A549 (cell line): ENCODE measurements around the gene DLL4. TPM values are rescaled to one million over a fixed set of nuclear protein-coding genes. Genes with fewer than 3 reads are reported as not detected.

Source experiments
- ATAC-seq, 2 experiments: fragments of 200-7000 bp in 1 of 2; fragments of >200 bp in 1 of 2; cut with Nextera tagmentation in 1 of 2; cut with Tn5 transposase in 1 of 2; 3 replicates each; pipeline versions ENCODE4 v1.8.0 to v1.9.1; 2018 to 2020; ENCODE audit warnings: mild to moderate bottlenecking in 1 of 2, moderate library complexity in 1 of 2
- CTCF ChIA-PET: fragments of 300-600 bp; sonication (Branson Sonifier 250); formaldehyde crosslinking; extraction: SDS; loops from one replicate; lab custom pipeline; 2021; ENCODE audit warnings: antibody characterized with exemption, inconsistent platforms; lab: Yijun Ruan, JAX
- POLR2A ChIA-PET: fragments of 350-600 bp; formaldehyde crosslinking; extraction: SDS; loops from one replicate; lab custom pipeline; 2021; ENCODE audit warnings: antibody characterized with exemption, inconsistent platforms; lab: Yijun Ruan, JAX
- DNase-seq, 2 experiments: peaks; one replicate each; pipeline versions ENCODE4 v3.0.0 to v3.0.0-alpha.2; 2011 to 2016; ENCODE audit warnings: low read depth in 1 of 2, low spot score in 1 of 2
- FAIRE-seq: peaks from 2 replicates; lab custom pipeline; 2011; peaks lifted over from hg19 to GRCh38; lab: Jason Lieb, UNC
- H3K27ac ChIP-seq, 2 experiments: fragments of >200 bp; sonication (Bioruptor Twin); formaldehyde crosslinking; 3 replicates each; pipeline ENCODE4 v1.5.1; 2016 to 2017
- H3K4me1 ChIP-seq: fragments of >200 bp; sonication (Bioruptor Twin); formaldehyde crosslinking; 3 replicates; pipeline ENCODE4 v1.6.1; 2016
- H3K4me2 ChIP-seq: fragments of >200 bp; sonication (Bioruptor Twin); formaldehyde crosslinking; 3 replicates; pipeline ENCODE4 v1.6.1; 2016
- H3K4me3 ChIP-seq: fragments of >200 bp; sonication (Bioruptor Twin); formaldehyde crosslinking; 3 replicates; pipeline ENCODE4 v1.5.1; 2016
- H3K9me3 ChIP-seq: fragments of >200 bp; sonication (Bioruptor Twin); formaldehyde crosslinking; 3 replicates; pipeline ENCODE4 v1.6.1; 2016
- ATOH8 ChIP-seq: fragments of 250-450 bp; sonication (Bioruptor Pico); IDR thresholded peaks from 2 replicates; pipeline ENCODE4 v1.5.0; 2020; ENCODE audit warnings: low read depth, mild to moderate bottlenecking, moderate library complexity
- BCL3 ChIP-seq: fragments of >200 bp; sonication (Bioruptor Twin); formaldehyde crosslinking; IDR thresholded peaks from 3 replicates; pipeline ENCODE4 v1.6.1; 2016
- BHLHE40 ChIP-seq: IDR thresholded peaks from 2 replicates; pipeline ENCODE4 v1.6.1; 2012; ENCODE audit warnings: low read depth, low read length, inconsistent platforms
- CHD2 ChIP-seq: fragments of 150-350 bp; IDR thresholded peaks from 2 replicates; pipeline ENCODE4 v1.6.1; 2014; ENCODE audit warnings: low read length; ENCODE audit not compliant: partially characterized antibody
- EHMT2 ChIP-seq: fragments of 200-600 bp; sonication (generic); IDR thresholded peaks from 2 replicates; pipeline ENCODE4 v1.6.1; 2016; ENCODE audit warnings: antibody characterized with exemption, low read depth, mild to moderate bottlenecking, moderate library complexity
- ESRRA ChIP-seq: fragments of 150-350 bp; IDR thresholded peaks from 2 replicates; pipeline ENCODE4 v1.6.1; 2014; ENCODE audit warnings: mild to moderate bottlenecking, low read length, borderline replicate concordance
- FOSB ChIP-seq: fragments of 250-450 bp; sonication (Bioruptor Pico); IDR thresholded peaks from 2 replicates; pipeline ENCODE4 v1.5.0; 2020; ENCODE audit warnings: mild to moderate bottlenecking, moderate library complexity
- FOXS1 ChIP-seq: fragments of 250-450 bp; sonication (Bioruptor Pico); IDR thresholded peaks from 2 replicates; pipeline ENCODE4 v1.5.0; 2020; ENCODE audit warnings: mild to moderate bottlenecking, moderate library complexity
- HEYL ChIP-seq: fragments of 250-450 bp; sonication (Bioruptor Pico); IDR thresholded peaks from 2 replicates; pipeline ENCODE4 v1.8.0; 2021; ENCODE audit warnings: mild to moderate bottlenecking, moderate library complexity
- JUNB ChIP-seq: fragments of >200 bp; sonication (Bioruptor Twin); formaldehyde crosslinking; IDR thresholded peaks from 2 replicates; pipeline ENCODE4 v1.6.1; 2016
- MAFK ChIP-seq: fragments of 450-650 bp; IDR thresholded peaks from 2 replicates; pipeline ENCODE4 v1.6.1; 2014; ENCODE audit not compliant: partially characterized antibody
- MAZ ChIP-seq: fragments of 150-350 bp; IDR thresholded peaks from 2 replicates; pipeline ENCODE4 v1.6.1; 2014; ENCODE audit warnings: antibody characterized with exemption, low read depth, low read length, borderline replicate concordance
- POLR2A ChIP-seq: IDR thresholded peaks from 2 replicates; pipeline ENCODE4 v1.6.1; 2012; ENCODE audit warnings: mild to moderate bottlenecking, low read length
- RARB ChIP-seq: fragments of 250-450 bp; sonication (Bioruptor Pico); IDR thresholded peaks from 2 replicates; pipeline ENCODE4 v1.8.0; 2021; ENCODE audit warnings: mild to moderate bottlenecking, moderate library complexity
- REST ChIP-seq: fragments of 200-600 bp; sonication (generic); IDR thresholded peaks from 2 replicates; pipeline ENCODE4 v1.6.1; 2016; ENCODE audit warnings: antibody characterized with exemption, mild to moderate bottlenecking, moderate library complexity
- TFCP2L1 ChIP-seq: fragments of 250-450 bp; sonication (Bioruptor Pico); IDR thresholded peaks from 2 replicates; pipeline ENCODE4 v1.5.0; 2021; ENCODE audit warnings: mild to moderate bottlenecking
- ZSCAN20 ChIP-seq: fragments of 250-450 bp; sonication (Bioruptor Pico); IDR thresholded peaks from 2 replicates; pipeline ENCODE4 v1.8.0; 2022; ENCODE audit warnings: mild to moderate bottlenecking, moderate library complexity
- WGBS: methylation state at CpG from one replicate; pipeline ENCODE4 v1.1.6; 2017; ENCODE audit errors: missing lambda C conversion rate; 5-methylcytosine and 5-hydroxymethylcytosine counted together
- polyA plus RNA-seq, 4 experiments: library from polyadenylated mRNA; depleted of rRNA in 3 of 4; stranded (reverse); fragments of >200 nt; fragmentation: RNase III in 1 of 4; extraction: RNeasy Plus Mini Kit Qiagen cat#74134 plus additional on column Dnase treatment in 1 of 4; gene quantifications; 2 replicates in 3 of 4; 3 replicates in 1 of 4; pipeline ENCODE4 v1.2.3, GENCODE V29; 2011 to 2017

Gene DLL4
- polyA plus RNA-seq, 2 of the 4 experiments (the other 2 are of a cell fraction) = 0.09 to 0.28 TPM

GRCh38 chr15:40976819-40977218 lies 47.7 kb downstream of the DLL4 start:
- POLR2A ChIA-PET = interaction anchor here (1.5 kb wide), 1 partner anchor 24 kb away, joined by 4 read pairs; the partner anchor contains the start of gene CHAC1
- no peaks in the 10 kb centered on the region for H3K9me3 ChIP-seq
- ATAC-seq (no peak), DNase-seq (no peak), FAIRE-seq (no peak)
- WGBS = 94% methylated on average over 7 of the region's 7 CpGs
- H3K27ac ChIP-seq = no peak overlapping the region
- no peak overlapping the region for H3K4me3 ChIP-seq
- CTCF ChIA-PET = interaction anchor here (1.0 to 2.7 kb wide), 5 partner anchors 12 to 208 kb away, joined by 3 to 17 read pairs (median 9); no protein-coding TSS in a partner anchor
- peaks cover 11% of the 10 kb centered on the region; the same call in 2 of the 3 replicates for H3K4me1 ChIP-seq
- no peak overlapping the region for H3K4me2 ChIP-seq
- TF ChIP-seq FOSB (no peak), ZSCAN20 (CRISPR knock-in tag) (no peak), RARB (CRISPR knock-in tag) (no peak), MAZ (no peak), TFCP2L1 (CRISPR knock-in tag) (no peak), ESRRA (no peak), CHD2 (no peak), REST (no peak), BHLHE40 (no peak), FOXS1 (no peak), ATOH8 (CRISPR knock-in tag) (no peak), EHMT2 (no peak), JUNB (no peak), HEYL (CRISPR knock-in tag) (no peak), BCL3 (no peak)

- no peak overlapping the region for H3K4me3 ChIP-seq
- no peaks in the 10 kb centered on the region for H3K4me1 ChIP-seq
- H3K9me3 ChIP-seq = no peaks in the 10 kb centered on the region
- no peak for FAIRE-seq
- ChIA-PET POLR2A (no interaction called here), CTCF (interaction anchor here (2.3 kb wide), 1 partner anchor 36 kb away, joined by 8 read pairs; no protein-coding TSS in a partner anchor)
- ATAC-seq = no peak
- H3K27ac ChIP-seq = no peak overlapping the region
- 67% methylated on average over 1 of the region's 2 CpGs for WGBS
- TF ChIP-seq POLR2A (no peak), FOSB (no peak), CHD2 (no peak), BCL3 (no peak)
- DNase-seq = no peak
- H3K4me2 ChIP-seq = no peak overlapping the region
Measured at GRCh38 chr15:40978141-40978540, 49.0 kb downstream of the DLL4 start.

- FAIRE-seq (no peak), DNase-seq (no peak), ATAC-seq (no peak)
- Histone ChIP-seq H3K27ac (no peak overlapping the region), H3K4me1 (no peaks in the 10 kb centered on the region), H3K4me3 (no peak overlapping the region), H3K9me3 (no peaks in the 10 kb centered on the region), H3K4me2 (no peak overlapping the region)
- POLR2A ChIA-PET = no interaction called here
- TF ChIP-seq MAFK = no peak
- CTCF ChIA-PET = interaction anchor here (2.3 kb wide), 1 partner anchor 37 kb away, joined by 8 read pairs; no protein-coding TSS in a partner anchor
- WGBS = 93% methylated on average over 4 of the region's 4 CpGs
Measured at GRCh38 chr15:40978562-40978961, 49.4 kb downstream of the DLL4 start.
